ENCODE results near the gene TNFAIP8L3.

The TNFAIP8L3 gene

GRCh38 chr15:51099185-51099584 lies 4.5 kb upstream of the TNFAIP8L3 start:
- no peak for TF ChIP-seq ARNTL (CRISPR knock-in tag; IDR thresholded peaks at IDR 0.05; ENCODE audit: borderline replicate concordance, low read depth)
- no peak for TF ChIP-seq ZFP30 (CRISPR knock-in tag; IDR thresholded peaks at IDR 0.05)
- TF ChIP-seq ZNF565 (CRISPR knock-in tag; conservative IDR thresholded peaks at IDR 0.05; ENCODE audit: low read depth), result no peak
- TF ChIP-seq ISL1 (CRISPR knock-in tag; IDR thresholded peaks at IDR 0.05), result no peak
- no peak for TF ChIP-seq ZNF8 (CRISPR knock-in tag; IDR thresholded peaks at IDR 0.05)
- no peak for TF ChIP-seq ESRRG (CRISPR knock-in tag; IDR thresholded peaks at IDR 0.05)
- no peak for TF ChIP-seq TSHZ2 (CRISPR knock-in tag; IDR thresholded peaks at IDR 0.05)
- TF ChIP-seq GLIS3 (CRISPR knock-in tag; IDR thresholded peaks at IDR 0.05), result no peak
- no peak for TF ChIP-seq OSR1 (CRISPR knock-in tag; IDR thresholded peaks at IDR 0.05)
- TF ChIP-seq, protein P1, sequence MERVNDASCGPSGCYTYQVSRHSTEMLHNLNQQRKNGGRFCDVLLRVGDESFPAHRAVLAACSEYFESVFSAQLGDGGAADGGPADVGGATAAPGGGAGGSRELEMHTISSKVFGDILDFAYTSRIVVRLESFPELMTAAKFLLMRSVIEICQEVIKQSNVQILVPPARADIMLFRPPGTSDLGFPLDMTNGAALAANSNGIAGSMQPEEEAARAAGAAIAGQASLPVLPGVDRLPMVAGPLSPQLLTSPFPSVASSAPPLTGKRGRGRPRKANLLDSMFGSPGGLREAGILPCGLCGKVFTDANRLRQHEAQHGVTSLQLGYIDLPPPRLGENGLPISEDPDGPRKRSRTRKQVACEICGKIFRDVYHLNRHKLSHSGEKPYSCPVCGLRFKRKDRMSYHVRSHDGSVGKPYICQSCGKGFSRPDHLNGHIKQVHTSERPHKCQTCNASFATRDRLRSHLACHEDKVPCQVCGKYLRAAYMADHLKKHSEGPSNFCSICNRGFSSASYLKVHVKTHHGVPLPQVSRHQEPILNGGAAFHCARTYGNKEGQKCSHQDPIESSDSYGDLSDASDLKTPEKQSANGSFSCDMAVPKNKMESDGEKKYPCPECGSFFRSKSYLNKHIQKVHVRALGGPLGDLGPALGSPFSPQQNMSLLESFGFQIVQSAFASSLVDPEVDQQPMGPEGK (CRISPR knock-in tag; IDR thresholded peaks at IDR 0.05; ENCODE audit: borderline replicate concordance), result no peak
- no peak for ATAC-seq

- no peak for ATAC-seq
- TF ChIP-seq GLIS3 (CRISPR knock-in tag; IDR thresholded peaks at IDR 0.05) (no peak), TSHZ2 (CRISPR knock-in tag; IDR thresholded peaks at IDR 0.05) (no peak), CSDC2 (CRISPR knock-in tag; IDR thresholded peaks at IDR 0.05) (no peak), TCF4 (CRISPR knock-in tag; IDR thresholded peaks at IDR 0.05; ENCODE audit: borderline replicate concordance) (no peak), ZNF70 (CRISPR knock-in tag; IDR thresholded peaks at IDR 0.05) (no peak), ZFP3 (CRISPR knock-in tag; IDR thresholded peaks at IDR 0.05) (no peak), POU6F1 (CRISPR knock-in tag; IDR thresholded peaks at IDR 0.05; ENCODE audit: borderline replicate concordance, low read depth) (no peak), OSR1 (CRISPR knock-in tag; IDR thresholded peaks at IDR 0.05) (no peak), ZC3H10 (CRISPR knock-in tag; IDR thresholded peaks at IDR 0.05) (no peak)
- TF ChIP-seq, protein P1 (CRISPR knock-in tag; IDR thresholded peaks at IDR 0.05; ENCODE audit: borderline replicate concordance), result no peak
Measured at GRCh38 chr15:51098331-51098619, 3.6 kb upstream of the TNFAIP8L3 start.

- TF ChIP-seq TCF4 (CRISPR knock-in tag; IDR thresholded peaks at IDR 0.05; ENCODE audit: borderline replicate concordance) (no peak), ISL1 (CRISPR knock-in tag; IDR thresholded peaks at IDR 0.05) (0 out of 2 replicates have a peak, but pooled peaks have one; percentile 27)
- ATAC-seq, result peak; percentile 60
Measured at GRCh38 chr15:51097553-51098330, 3.0 kb upstream of the TNFAIP8L3 start.

All from SK-N-SH treated with all-trans-retinoic acid at 6 μM for 48 hours (cell line).